Osteoblast (primary cell): ENCODE results near the gene ST6GALNAC2. TPM values are rescaled to one million over a fixed set of nuclear protein-coding genes. Genes with fewer than 3 reads are reported as not detected.

ENCODE experiments used
- DNase-seq: peaks from one replicate; pipeline ENCODE4 v3.0.0; 2011; ENCODE audit warnings: low spot score, mixed read lengths; ENCODE audit not compliant: insufficient read length; ENCODE audit errors: missing footprints
- H2AFZ ChIP-seq: 2 replicates; pipeline ENCODE4 v1.6.0; 2011; ENCODE audit warnings: mild to moderate bottlenecking, low read length
- H3K27ac ChIP-seq: 2 replicates; pipeline ENCODE4 v1.5.1; 2011; ENCODE audit warnings: mild to moderate bottlenecking, low read depth, low read length, moderate library complexity
- H3K27me3 ChIP-seq: 2 replicates; pipeline ENCODE4 v1.6.0; 2012; ENCODE audit warnings: mild to moderate bottlenecking, control low read depth, inconsistent platforms, low read length, moderate library complexity; ENCODE audit not compliant: insufficient read depth
- H3K36me3 ChIP-seq: 2 replicates; pipeline ENCODE4 v1.5.1; 2011; ENCODE audit warnings: mild to moderate bottlenecking, low read length, control low read depth, moderate library complexity; ENCODE audit not compliant: insufficient read depth
- H3K4me1 ChIP-seq: 2 replicates; pipeline ENCODE4 v1.5.1; 2011; ENCODE audit warnings: mild to moderate bottlenecking, low read length, control low read depth, moderate library complexity; ENCODE audit not compliant: insufficient read depth
- H3K4me2 ChIP-seq: 2 replicates; pipeline ENCODE4 v1.6.0; 2011; ENCODE audit warnings: mild to moderate bottlenecking, low read length; ENCODE audit not compliant: insufficient read depth
- H3K4me3 ChIP-seq: fragments of 200-600 bp; sonication (generic); 3 replicates; pipeline ENCODE4 v1.5.1; 2012; ENCODE audit warnings: mild to moderate bottlenecking, low read length, inconsistent platforms; ENCODE audit not compliant: insufficient read depth
- H3K79me2 ChIP-seq: 2 replicates; pipeline ENCODE4 v1.6.0; 2012; ENCODE audit warnings: mild to moderate bottlenecking, low read length, control low read depth, inconsistent platforms; ENCODE audit not compliant: insufficient read depth
- H3K9me3 ChIP-seq: 2 replicates; pipeline ENCODE4 v1.5.1; 2011; ENCODE audit warnings: low read depth, low read length, control low read depth
- H4K20me1 ChIP-seq: 2 replicates; pipeline ENCODE4 v1.6.0; 2012; ENCODE audit warnings: mild to moderate bottlenecking, low read length, control low read depth; ENCODE audit not compliant: insufficient read depth
- total RNA-seq: library from RNA; depleted of rRNA; stranded (reverse); fragments of >200 nt; gene quantifications from 2 replicates; pipeline ENCODE4 v1.2.3, GENCODE V29; 2012
- TF ChIP-seq, protein P1 (sequence below): IDR thresholded peaks from 2 replicates; pipeline ENCODE4 v1.5.1; 2011; ENCODE audit warnings: mild to moderate bottlenecking, low read depth, low read length, moderate library complexity; ENCODE audit errors: extremely low read depth

The ST6GALNAC2 gene
- total RNA-seq, 1 donor = 0.36 TPM

DNA sequence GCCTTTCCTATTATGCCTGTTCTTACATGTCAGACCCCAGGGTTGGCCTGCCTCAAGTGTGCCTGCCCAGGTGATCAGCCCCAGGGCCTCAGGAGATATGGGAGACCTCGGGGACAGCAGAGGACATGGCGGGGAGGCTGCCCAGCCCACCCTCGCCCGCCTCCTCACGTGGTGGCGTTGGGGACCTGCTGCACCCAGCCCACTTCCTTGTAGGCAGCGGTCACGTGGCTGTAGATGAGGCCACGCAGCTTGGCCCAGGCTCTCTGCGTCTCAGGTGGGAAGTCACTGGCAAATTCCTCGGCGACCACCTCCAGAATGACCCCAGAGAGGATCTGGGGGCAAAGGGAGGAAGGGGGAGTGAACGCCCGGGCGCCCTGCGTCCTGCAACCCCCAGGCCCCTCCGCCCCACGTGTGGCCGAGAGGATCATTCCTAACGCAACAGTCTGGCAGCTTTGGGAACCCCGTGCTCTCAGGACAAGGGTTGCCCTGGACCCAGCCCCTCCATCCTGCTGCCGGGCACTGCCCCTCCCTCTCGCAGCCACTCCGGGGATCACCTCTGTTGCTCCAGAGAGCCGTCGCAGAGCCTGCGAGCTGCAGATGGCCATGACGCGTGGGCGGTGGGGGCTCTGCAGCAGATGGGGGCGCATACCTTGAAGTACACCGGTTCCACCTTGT, 54.7 kb downstream of the ST6GALNAC2 start:
- H2AFZ ChIP-seq = peak overlapping the region; percentile 77
- peak; percentile 50 for DNase-seq
- H3K79me2 ChIP-seq = peaks cover 3% of the 10 kb centered on the region
- no peaks in the 10 kb centered on the region for H3K27me3 ChIP-seq
- peak overlapping the region; percentile 2 for H3K4me3 ChIP-seq
- H3K4me2 ChIP-seq = peak overlapping the region; percentile 65
- H3K4me1 ChIP-seq = peaks cover 48% of the 10 kb centered on the region
- H3K36me3 ChIP-seq = no peaks in the 10 kb centered on the region
- H4K20me1 ChIP-seq = no peaks in the 10 kb centered on the region
- TF ChIP-seq, protein P1, sequence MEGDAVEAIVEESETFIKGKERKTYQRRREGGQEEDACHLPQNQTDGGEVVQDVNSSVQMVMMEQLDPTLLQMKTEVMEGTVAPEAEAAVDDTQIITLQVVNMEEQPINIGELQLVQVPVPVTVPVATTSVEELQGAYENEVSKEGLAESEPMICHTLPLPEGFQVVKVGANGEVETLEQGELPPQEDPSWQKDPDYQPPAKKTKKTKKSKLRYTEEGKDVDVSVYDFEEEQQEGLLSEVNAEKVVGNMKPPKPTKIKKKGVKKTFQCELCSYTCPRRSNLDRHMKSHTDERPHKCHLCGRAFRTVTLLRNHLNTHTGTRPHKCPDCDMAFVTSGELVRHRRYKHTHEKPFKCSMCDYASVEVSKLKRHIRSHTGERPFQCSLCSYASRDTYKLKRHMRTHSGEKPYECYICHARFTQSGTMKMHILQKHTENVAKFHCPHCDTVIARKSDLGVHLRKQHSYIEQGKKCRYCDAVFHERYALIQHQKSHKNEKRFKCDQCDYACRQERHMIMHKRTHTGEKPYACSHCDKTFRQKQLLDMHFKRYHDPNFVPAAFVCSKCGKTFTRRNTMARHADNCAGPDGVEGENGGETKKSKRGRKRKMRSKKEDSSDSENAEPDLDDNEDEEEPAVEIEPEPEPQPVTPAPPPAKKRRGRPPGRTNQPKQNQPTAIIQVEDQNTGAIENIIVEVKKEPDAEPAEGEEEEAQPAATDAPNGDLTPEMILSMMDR = no peak
- H3K9me3 ChIP-seq = no peaks in the 10 kb centered on the region
- peak overlapping the region; percentile 98 for H3K27ac ChIP-seq

DNA sequence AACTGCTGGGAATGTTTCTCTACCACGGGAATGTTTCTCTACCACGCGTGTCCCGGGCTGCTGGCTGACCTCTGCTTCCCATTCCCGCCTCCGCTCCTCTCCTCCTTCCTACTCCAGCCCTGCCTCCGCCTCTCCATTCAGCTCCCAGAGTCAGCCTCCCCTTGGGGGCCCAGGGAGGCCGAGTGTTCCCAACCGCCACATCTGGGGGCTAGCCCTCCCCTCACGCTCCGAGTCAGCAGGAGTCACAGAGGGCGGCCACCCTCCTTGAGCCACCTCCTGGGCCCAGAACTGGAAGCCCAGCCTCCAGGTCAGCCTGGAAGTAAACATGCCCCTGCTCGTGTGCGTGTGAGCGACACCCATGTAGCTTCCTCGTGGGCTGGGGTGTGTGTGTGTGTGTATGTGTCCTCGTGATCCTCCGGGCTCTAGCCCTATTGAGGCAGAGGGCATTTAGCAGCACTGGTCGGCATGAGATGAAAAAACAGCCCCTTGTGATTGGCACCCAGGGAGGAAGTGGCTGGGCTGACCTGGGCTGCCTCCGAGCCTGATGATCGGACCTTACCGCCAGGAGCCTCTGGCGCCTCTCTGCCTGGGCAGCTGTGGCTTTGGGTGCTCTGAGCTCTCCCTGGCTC, 55.5 kb downstream of the ST6GALNAC2 start:
- DNase-seq = peak; percentile 94
- peak overlapping the region; percentile 98 for H3K27ac ChIP-seq
- TF ChIP-seq, protein P1 = no peak
- H2AFZ ChIP-seq = peak overlapping the region; percentile 77
- H4K20me1 ChIP-seq = no peaks in the 10 kb centered on the region
- H3K36me3 ChIP-seq = no peaks in the 10 kb centered on the region
- H3K27me3 ChIP-seq = no peaks in the 10 kb centered on the region
- no peaks in the 10 kb centered on the region for H3K9me3 ChIP-seq
- no peaks in the 10 kb centered on the region for H3K79me2 ChIP-seq
- H3K4me3 ChIP-seq = peak overlapping the region; percentile 7
- H3K4me1 ChIP-seq = peaks cover 47% of the 10 kb centered on the region
- peak overlapping the region; percentile 65 for H3K4me2 ChIP-seq

DNA sequence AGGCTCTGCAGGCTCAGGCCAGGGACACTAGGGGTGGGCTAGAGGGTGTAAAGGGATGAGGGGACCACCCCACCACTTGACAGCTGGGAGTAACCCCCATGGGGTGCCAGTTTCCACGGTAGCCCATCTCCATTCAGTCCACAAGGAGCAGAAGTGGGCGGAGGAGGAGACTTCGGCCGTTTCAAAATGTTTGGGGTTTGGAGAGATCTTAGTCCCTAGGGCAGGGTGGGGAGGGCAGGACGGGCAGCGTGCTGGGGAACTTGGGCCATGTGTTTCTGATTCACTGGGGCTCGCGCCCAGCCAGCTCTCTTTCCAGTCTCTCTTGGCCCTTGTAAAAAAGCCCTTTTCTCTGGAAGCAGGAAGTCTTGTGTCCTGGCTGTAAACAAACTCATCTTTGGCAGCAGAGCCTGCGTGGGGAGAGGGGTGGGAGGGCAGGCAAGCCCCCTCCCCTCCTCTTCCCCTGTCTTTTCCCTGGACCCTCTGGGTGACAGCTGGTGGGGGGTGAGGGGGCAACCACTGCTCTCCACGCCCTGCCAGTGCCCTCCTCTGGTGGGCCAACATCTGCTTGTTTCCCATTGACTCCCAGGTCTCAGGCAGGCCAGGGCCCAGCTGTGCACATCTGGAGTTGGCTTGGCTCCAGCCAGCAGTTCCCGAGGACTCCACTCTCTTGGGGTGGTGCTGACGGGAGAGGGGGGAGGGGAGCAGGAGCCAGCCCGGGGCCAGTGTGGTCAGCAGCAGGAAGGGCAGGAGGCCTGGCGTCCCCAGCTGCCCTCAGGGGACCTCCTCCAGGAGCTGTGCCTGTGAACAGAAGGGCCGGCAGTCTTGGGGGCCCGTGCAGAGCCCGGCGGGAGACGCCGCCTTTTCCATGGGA, 56.2 kb downstream of the ST6GALNAC2 start:
- TF ChIP-seq, protein P1 = no peak
- peak; percentile 97 for DNase-seq
- Histone ChIP-seq H3K36me3 (no peaks in the 10 kb centered on the region), H3K4me2 (peak overlapping the region; percentile 65), H2AFZ (peak overlapping the region; percentile 77), H4K20me1 (no peaks in the 10 kb centered on the region), H3K27ac (peak overlapping the region; percentile 98), H3K4me1 (peaks cover 54% of the 10 kb centered on the region), H3K79me2 (no peaks in the 10 kb centered on the region), H3K9me3 (no peaks in the 10 kb centered on the region), H3K4me3 (peak overlapping the region; percentile 42), H3K27me3 (no peaks in the 10 kb centered on the region)
